ENCODE results near the gene GHSR. TPM values are rescaled to one million over a fixed set of nuclear protein-coding genes. Genes with fewer than 3 reads are reported as not detected.
A peak's percentile ranks its signal among the peaks of the same experiment; 100 is the strongest.

The GHSR gene
- total RNA-seq, 1 donor from 2014 or later = not detected

DNA sequence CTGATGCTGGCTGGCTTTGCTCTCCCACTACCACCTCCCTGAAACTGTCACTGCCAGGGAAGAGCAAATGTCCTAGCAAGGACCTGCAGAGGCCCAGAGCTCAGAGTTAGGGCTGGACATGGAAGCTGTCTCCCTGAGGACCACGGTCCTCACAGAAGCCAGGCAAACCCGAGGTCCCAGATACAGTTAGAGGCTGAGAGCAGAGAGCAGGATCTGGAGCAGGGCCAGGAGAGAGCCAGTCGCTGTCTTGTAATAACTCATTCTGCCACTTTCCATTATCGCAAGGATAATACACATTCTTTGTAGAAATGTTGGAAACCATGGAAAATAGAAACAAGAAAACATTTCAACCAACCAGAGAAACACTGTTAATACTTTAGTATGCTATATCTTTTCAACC lies 10.1 kb downstream of the GHSR start:
- ATAC-seq = no peak
- Histone ChIP-seq H3K27me3 (peaks cover 8% of the 10 kb centered on the region), H3K27ac (no peak overlapping the region), H3K36me3 (no peaks in the 10 kb centered on the region), H3K4me1 (no peaks in the 10 kb centered on the region), H3K9me3 (no peaks in the 10 kb centered on the region), H3K4me3 (no peak overlapping the region)
- intact Hi-C loops (cut with DNase I) = no loop called here
- TF ChIP-seq, protein P1, sequence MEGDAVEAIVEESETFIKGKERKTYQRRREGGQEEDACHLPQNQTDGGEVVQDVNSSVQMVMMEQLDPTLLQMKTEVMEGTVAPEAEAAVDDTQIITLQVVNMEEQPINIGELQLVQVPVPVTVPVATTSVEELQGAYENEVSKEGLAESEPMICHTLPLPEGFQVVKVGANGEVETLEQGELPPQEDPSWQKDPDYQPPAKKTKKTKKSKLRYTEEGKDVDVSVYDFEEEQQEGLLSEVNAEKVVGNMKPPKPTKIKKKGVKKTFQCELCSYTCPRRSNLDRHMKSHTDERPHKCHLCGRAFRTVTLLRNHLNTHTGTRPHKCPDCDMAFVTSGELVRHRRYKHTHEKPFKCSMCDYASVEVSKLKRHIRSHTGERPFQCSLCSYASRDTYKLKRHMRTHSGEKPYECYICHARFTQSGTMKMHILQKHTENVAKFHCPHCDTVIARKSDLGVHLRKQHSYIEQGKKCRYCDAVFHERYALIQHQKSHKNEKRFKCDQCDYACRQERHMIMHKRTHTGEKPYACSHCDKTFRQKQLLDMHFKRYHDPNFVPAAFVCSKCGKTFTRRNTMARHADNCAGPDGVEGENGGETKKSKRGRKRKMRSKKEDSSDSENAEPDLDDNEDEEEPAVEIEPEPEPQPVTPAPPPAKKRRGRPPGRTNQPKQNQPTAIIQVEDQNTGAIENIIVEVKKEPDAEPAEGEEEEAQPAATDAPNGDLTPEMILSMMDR (IDR thresholded peaks at IDR 0.05) = no peak
- no peak for DNase-seq

DNA sequence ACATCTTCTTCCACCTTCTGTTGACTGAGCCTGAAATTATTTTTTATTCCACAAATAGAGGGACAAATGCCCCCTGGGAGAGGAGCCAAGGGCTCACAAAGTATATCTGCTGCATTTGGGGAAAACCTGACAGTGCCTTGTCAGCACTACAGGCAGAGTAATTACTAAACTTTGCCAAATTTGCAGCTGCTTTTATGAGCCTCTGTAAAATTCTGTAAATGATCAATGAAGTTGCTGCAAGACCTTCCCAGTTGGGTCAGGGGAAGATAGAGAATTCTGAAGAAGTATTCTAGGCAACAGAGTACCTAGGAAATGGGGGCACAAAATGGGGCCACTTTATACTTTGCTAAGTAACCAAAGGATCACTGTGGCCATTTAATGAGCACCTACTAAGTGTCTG lies 10.5 kb downstream of the GHSR start:
- TF ChIP-seq, protein P1 (IDR thresholded peaks at IDR 0.05) = no peak
- Histone ChIP-seq H3K9me3 (no peaks in the 10 kb centered on the region), H3K4me3 (no peak overlapping the region), H3K4me1 (no peaks in the 10 kb centered on the region), H3K27ac (no peak overlapping the region), H3K36me3 (no peaks in the 10 kb centered on the region), H3K27me3 (peaks cover 8% of the 10 kb centered on the region)
- no peak for ATAC-seq
- DNase-seq = no peak
- intact Hi-C loops (cut with DNase I) = no loop called here

DNA sequence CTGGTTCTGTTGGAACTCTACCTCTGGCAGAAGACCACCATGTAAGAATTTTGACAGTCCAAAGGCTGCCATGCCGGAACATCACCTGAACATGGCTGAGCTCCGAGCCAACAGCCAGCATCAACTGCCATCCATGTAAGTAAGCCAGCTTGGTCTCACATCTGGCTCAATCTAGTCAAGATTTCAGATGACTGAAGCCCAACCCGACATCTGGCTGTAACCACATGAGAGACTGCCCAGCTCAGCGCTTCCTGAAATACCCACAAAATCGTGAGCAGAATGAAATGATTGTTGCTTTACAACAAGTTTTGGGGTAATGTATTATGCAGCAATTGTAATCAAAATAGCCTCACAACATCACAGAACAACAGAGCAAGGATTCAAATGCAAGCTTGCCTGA lies 32.9 kb downstream of the GHSR start:
- intact Hi-C loops (cut with DNase I) = no loop called here
- no peak overlapping the region for H3K27ac ChIP-seq
- no peaks in the 10 kb centered on the region for H3K4me1 ChIP-seq
- TF ChIP-seq, protein P1 (IDR thresholded peaks at IDR 0.05) = no peak
- H3K9me3 ChIP-seq = no peaks in the 10 kb centered on the region
- DNase-seq = no peak
- no peaks in the 10 kb centered on the region for H3K27me3 ChIP-seq
- no peaks in the 10 kb centered on the region for H3K36me3 ChIP-seq
- no peak overlapping the region for H3K4me3 ChIP-seq
- ATAC-seq = no peak

DNA sequence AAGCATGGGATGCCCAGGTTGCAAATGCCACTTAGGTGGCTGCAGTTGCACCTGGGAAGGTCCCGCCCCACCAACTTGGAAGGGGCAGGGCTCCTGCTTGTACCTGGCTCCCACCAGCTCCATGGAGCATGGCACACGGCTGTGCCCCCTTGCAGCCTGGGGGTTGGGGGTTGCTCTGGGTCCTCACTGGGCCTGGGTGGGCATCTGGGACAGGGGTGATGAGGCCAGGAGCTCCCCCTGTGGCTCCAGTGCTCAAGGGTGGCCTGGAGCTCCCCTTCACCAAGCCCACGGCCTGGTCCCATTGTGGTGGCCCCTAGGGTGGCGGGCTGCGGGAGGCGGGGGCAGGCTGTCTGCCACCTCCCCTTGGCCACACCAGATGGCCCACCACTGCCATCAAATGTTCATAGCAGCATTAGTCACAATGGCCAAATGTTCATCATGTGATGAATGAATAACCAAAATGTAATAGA lies 36.7 kb downstream of the GHSR start:
- DNase-seq (no peak), ATAC-seq (peak; percentile 33)
- Histone ChIP-seq H3K27ac (no peak overlapping the region), H3K36me3 (no peaks in the 10 kb centered on the region), H3K9me3 (no peaks in the 10 kb centered on the region), H3K27me3 (no peaks in the 10 kb centered on the region), H3K4me1 (no peaks in the 10 kb centered on the region), H3K4me3 (no peak overlapping the region)
- intact Hi-C loops (cut with DNase I) = no loop called here
- TF ChIP-seq, protein P1 (IDR thresholded peaks at IDR 0.05) = no peak

DNA sequence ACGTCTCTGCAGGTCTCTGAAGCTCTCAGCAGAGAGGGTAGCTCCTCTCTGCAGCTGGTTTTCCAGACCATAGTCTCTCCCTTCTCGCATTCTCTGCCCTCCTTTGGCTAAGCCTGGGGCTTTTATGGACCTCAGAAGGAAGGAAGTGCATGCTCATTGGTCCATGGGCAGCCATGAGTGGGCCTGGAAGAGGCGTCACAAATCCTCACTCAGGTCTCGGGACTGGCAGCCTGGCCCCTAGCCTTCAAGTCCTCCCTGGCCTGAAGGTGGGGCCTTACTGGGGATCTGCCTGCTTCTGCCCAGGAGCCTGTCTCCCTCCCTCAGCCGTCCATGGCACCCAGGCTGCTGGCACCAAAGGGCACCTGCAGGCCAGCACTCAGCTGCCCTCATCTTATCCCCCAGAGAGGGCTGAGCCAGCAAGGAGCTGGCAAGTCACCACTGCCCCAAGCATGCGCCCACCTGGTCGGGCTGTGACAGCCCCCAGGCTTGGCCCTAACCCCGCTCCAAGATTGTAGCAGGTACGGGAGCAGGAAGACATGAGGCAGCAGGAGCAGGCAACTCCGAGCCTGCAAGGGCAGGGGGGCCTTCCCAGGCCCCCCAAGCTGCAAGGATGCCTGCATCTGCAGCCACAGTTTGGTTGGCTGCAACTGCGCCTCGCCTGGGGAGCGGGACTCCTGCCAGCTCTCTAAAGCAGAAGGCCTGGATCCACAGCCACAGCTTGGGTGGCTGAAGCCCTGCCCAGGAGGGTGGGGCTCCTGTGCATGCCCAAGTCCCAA lies 37.4 kb downstream of the GHSR start:
- H3K27me3 ChIP-seq = no peaks in the 10 kb centered on the region
- intact Hi-C loops (cut with DNase I) = no loop called here
- H3K4me3 ChIP-seq = no peak overlapping the region
- H3K4me1 ChIP-seq = no peaks in the 10 kb centered on the region
- no peak overlapping the region for H3K27ac ChIP-seq
- DNase-seq (no peak), ATAC-seq (peak; percentile 43)
- no peaks in the 10 kb centered on the region for H3K36me3 ChIP-seq
- H3K9me3 ChIP-seq = no peaks in the 10 kb centered on the region
- TF ChIP-seq, protein P1 (IDR thresholded peaks at IDR 0.05) = no peak

Data from upper lobe of right lung (tissue), 1 donor.